HuH-7 (cell line): ENCODE data around the gene HOXC11.

Experiments used
- DNase-seq: peaks from one replicate; pipeline ENCODE4 v3.0.0; 2011; ENCODE audit warnings: low spot score

The HOXC11 gene

DNA sequence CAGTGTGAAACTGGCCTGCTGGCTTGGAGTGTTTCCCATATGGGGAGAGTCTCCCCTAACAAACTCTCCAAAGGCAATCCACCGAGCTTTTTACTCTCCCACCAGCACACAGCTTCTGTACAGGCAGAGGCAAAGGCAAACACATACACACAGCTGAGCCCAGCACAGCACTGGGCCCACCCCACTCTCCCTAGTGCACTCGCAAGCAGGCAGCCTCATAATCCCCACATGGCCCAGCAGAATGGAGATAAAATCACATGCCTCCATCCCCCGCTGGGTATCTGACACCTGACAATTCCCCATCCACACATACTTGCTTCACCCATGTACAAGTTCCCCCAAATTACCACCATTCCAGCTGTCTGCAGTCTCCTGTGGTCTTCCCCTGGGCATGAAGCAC, 14.8 kb upstream of the HOXC11 start:
- no peak for DNase-seq

GRCh38 chr12:53959314-53959713, 13.6 kb upstream of the HOXC11 start:
- DNase-seq: no peak

DNA sequence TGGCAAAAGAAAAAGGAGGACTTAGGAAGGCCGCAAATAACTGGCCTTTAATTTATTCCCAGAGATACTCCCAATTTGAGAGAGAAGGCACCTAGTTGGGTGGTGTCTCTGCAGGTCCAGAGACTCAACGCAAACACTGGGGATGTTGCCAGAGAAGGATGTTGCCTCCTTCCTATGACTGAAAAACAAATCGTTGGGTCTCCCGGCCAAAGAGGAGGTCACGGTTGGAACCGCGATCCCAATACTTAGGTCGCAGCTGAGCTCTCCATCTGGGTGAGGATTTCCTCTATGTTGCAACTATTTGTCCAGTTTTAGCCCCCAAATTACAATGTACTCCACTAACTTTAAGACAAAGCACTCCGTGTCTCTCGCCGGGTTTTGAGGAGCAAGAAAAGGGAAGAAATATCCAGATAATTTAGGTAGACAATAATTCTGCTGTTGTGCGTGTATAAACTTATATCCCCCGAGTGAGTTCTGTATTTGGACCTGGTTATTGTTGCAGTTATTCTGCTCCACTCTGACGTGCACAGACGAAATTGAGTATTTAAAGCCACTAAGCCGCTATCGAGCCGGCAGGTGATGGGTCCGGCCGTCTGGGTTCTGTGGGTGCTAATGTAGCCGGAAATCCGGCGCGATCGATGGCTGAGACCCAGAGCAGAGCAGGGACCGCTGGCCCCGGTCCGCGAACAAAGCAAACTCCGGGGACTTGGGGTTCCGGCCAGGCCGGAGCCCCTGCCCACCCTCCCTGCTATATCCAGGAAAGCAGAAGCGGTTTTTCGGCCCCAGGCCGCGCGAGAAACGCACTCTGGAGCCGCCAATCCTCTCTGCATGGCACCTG, 12.5 kb upstream of the HOXC11 start:
- DNase-seq: no peak

DNA sequence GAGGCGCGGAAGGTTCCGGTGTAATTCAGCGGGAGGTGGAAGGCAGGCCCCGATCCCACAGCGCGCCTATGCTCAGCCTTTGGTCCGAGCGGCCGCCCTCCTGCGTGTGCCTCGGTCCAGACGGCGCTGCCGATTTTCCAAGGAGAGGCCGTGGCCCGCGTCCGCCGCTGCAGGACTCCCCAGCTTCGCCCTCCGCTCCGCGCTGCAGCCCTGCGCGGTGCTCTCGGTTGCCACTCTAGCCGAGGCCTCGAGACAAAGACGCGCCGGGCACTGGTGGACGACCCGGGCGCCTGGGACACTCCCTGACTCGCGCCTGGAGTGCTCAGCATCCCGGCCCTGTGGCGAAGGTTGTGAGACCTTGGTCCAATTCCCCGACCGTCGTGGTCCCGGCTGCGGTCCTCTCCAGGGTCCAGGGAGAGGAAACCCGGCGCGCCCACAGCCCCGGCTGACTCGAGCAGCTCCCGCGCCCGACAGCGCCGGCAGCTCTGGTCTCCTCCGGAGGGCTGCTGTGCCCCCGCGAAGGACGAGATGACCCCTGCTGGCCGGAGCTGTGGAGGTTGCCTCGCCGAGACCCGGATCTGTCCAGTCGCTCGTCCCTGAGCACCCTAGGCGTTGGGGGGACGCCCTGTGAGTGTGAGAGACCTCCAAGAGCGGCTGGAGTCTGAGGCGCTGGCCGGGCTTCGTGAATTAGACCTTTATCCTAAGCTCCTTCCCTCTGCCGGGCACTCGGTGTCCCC, 11.7 kb upstream of the HOXC11 start:
- DNase-seq: no peak

- DNase-seq: no peak
These were observed 9.9 kb upstream of the HOXC11 start for GRCh38 chr12:53963005-53963404.

- no peak for DNase-seq
These were observed 9.3 kb upstream of the HOXC11 start for GRCh38 chr12:53963434-53964314.

- DNase-seq: no peak
These were observed 8.6 kb upstream of the HOXC11 start for GRCh38 chr12:53964315-53964713.

GRCh38 chr12:53965281-53966084, 7.4 kb upstream of the HOXC11 start:
- no peak for DNase-seq

DNA sequence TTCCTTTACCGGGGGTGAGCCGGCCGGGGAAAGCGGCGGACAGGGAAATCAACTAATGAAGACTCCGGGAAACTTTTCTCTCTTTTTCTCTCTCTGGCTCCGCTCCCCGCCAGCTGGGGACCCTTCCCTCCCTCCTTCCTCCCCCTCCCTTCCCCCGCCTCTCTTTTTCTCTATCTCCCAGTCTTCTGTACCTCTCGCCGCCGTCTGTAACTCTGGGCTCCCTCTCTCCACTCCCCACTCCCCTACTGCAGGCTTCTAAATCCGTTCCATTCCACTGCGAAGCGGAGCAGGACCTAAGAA, 6.9 kb upstream of the HOXC11 start:
- no peak for DNase-seq

DNA sequence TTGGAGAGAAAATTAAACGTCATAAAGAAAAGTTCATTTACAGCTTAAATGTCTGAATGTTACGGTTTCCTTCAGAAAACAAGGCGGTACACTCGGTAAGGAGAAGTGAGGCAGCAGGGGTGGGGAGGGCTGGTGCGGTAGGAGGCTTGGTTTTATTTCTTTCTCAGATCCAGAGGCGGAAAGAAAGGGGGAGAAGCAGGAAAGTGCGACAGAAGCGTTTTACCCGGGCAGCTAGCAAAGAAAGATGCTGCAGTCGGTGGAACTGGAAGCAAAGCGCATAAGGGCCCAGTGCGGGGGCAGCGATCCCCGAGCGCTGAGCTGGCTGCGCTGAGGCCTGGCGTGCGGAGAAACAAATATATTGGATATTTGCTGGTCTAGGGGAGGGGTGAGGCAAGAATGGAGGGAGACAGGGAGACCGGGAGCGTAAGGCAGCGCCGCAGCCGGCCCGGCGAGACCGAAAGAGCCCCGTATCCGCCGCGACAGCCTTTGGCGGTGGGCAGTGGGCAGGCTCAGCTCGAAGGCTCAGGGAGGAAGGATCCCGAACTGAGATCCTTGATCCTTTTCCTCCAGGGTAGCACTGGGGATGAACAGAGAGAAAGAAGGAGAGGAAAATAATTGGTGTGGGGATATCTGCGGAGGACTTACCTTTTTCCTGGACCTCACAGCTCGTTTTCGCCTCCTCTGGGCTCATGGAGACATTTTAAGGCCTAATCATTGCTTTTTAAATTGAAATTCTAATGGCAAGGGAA, 6.4 kb upstream of the HOXC11 start:
- no peak for DNase-seq

DNA sequence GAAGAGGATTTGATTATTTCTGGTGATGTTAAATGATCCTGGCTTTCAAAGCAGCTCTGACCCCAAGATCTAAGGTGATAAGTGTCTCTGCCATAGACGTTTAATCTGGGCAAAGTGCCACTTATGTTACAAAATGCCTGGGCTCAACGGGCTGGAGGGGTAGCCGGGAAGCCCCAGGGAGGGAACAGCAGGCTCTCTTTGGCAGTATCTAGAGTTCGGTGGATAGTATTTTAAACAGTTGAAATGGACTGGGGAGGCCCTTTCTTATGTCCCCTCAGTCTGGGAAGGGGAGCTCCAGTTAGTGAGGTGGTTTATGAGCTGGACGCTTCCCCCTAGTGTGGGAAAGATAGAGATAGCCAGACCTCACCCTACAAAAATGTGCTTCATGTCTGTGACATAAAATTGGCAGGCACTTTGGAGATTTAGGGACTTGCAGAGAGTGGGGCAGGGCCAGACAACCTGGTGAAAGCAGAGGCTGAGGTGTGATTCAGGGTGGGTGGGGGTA, 5.5 kb upstream of the HOXC11 start:
- no peak for DNase-seq

DNA sequence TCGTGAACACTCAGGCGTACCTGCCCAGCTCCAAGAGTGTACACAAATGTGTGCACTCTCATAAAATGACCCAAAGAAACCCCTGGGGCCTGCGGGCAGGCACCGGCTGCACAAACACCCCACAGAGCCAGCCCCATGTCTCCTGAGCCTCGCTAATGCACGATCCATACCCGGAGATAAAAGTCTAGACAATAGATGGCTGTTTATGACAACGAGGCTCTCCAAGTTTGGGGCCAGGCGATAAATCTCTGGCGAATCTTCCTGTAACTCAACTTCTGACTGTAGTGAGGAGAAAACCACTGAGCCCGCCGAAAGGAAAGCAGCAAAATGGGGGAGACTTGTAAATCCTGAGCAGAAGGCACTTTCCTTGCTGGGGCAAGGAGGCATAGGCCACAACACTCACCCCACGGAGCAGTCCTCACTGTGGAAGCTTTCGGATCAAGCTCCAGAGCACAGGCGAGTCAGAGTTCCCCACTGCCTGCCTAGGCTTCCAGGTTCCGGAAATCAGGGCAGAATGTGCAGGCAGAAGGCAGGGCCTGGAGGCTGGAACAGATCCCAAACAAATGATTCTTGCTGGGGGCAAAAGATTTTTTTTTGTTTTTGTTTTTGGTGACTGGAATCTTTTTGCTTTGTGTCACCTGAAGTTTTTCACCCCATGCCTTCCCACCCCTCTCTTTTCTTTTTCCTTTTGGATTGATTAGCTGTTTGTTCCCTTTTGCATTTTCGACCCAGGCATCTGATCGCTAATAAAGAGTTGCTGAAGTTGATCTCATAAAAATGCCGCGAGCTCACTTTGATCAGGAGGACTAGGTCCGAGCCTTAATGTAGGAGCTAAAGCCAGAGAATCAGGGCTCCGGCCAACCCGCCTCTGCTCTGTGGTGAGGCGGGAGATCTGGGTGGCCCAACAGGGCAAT, 4.5 kb upstream of the HOXC11 start:
- no peak for DNase-seq

DNA sequence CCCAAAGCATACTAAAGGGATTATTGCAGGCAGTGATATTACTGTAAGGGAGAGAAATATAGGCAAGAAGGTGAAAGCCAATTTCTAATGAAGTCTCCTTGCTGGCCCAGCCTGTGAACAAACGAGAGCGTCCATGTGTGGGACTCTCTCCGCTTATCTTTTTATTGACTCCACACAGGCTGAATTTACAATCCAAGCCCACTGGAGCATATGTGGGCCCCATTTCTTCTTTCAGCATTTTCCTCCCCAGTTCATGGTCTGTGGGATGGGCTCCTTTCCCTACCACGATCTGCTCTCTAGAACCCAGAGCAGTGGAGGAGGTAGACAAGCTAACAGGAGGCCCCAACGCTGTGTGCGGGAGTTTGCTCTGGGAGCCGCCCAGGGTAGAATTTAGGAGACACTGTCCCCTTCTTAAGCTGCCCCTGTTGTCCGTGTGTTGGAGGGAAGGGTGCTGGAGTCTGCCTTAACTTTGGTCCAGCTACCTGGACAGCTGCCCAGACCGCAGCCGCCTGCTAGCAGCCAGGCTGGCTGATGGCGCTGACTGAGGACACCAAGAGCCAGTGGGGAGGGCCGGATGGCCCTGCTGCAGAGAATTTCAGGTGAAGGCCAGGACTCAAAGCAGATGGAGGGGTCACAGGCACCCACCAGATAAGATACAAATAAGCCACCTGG, 3.2 kb upstream of the HOXC11 start:
- DNase-seq: no peak

- DNase-seq: no peak
These were observed 2.5 kb upstream of the HOXC11 start for GRCh38 chr12:53970451-53970850.

DNA sequence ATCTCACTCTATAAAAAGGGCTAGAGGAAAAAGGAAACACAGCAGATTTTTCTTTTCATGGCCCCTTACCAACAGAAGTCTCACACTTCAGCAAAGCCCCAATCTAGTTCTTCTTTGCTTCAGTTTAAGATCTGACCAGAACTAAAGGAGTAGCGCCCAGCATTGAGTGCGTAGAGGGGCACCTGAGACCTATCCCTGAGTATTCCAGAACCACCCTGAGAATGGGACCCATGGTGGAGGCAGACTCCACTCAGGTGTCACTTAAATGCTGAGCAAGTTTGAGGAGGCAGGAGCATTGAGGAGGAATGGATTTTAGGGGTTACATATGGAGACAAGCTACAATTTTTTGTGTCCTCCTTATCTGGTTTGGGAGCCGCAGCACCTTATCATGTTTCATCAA, 1.8 kb upstream of the HOXC11 start:
- no peak for DNase-seq

DNA sequence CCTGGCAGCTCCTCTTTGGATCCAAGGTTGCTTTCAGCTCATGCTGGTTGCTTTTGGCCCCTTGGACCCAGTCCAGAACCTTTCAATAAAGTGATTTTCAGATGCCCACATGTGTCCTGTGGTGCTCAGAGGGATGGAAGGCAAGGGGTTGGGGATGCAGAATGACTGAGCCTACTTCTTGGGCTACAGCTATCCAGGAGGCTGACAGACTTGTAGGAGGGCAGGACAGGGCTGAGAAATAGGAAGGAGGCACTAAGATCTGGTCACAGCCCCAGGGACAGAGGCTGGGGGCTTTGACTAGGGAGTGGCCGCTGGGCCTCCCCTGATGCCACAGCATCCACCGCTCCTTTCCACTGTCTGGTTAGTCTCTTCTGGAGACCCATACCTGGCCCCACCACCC, 1.2 kb upstream of the HOXC11 start:
- DNase-seq: no peak

DNA sequence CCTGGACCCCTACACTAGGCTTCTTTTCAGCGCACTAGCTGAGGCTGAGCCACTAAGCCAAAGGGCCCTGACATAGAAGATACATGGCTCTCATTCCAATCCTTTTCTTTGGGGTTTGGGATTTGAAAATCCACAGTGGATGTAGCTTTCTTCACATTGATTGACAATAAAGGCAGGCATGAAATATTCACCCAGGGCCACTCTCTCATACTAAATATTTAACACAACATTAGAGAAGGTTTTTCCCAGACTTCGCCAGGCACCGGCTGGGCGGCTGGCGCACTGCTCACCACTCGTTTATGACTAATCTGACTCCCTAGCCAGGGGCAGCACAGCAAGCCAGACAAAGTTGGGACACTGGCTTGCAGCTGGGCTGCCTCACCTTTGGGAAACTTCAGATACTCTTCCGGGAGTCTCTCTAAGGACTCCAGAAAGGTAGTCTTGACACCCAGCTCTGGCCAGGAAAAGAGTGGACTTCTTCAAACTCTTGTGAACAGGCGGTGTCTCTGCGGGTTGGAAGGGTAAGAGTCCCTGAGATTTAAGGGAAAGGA, 699 bp upstream of the HOXC11 start:
- no peak for DNase-seq

DNA sequence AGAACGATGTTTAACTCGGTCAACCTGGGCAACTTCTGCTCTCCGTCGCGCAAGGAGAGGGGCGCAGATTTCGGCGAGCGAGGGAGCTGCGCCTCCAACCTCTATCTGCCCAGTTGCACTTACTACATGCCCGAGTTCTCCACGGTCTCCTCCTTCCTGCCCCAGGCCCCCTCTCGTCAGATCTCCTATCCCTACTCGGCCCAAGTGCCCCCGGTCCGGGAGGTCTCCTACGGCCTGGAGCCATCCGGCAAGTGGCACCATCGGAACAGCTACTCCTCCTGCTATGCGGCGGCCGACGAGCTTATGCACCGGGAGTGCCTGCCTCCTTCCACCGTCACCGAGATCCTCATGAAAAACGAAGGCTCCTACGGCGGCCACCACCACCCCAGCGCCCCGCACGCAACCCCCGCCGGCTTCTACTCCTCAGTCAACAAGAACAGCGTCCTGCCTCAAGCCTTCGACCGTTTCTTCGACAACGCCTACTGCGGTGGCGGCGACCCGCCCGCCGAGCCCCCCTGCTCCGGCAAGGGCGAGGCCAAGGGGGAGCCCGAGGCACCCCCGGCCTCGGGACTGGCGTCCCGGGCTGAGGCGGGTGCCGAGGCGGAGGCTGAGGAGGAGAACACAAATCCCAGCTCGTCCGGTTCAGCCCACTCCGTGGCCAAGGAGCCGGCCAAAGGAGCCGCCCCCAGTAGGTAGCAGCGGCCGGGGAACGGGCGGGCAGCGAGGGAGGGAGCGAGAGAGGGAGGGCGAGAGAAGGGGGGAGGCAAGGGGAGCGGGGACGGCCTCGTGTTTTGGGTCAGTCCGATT, 513 bp downstream of the HOXC11 start:
- DNase-seq: no peak
